Germinal center (tissue), 1 donor: Measurements from ENCODE around the gene MYEOV.

Experiments used
- DNase-seq: peaks from one replicate; pipeline ENCODE4 v3.0.0; 2012; ENCODE audit warnings: mixed read lengths, low spot score

Gene MYEOV

DNA sequence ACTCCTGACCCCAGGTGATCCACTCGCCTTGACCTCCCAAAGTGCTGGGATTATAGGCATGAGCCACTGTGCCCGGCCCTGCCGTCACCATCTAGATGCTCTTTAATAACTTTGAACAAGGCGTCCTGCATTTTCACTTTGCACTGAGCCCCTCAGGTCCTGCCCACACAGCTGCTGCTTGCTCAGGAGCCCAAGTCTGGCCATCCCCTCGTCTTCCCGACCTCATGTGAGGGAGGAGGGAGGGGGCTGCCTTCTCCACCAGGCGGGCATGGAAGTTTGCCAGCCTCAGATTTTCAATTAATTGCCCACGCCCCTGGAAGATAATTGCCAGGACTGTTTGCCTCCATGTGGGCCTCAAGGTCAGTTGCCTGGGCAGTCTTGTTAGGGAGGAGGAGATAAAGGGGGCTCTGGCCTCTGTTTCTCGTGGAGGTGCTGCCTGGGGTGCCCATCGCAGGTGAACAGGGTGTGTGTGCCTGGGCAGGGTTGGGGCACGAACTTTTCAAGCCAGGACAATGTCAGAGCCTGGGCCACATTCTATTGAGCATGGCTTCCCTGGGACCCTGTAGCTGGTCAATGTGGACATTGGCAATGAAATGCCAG lies 27.9 kb upstream of the MYEOV start:
- no peak for DNase-seq

DNA sequence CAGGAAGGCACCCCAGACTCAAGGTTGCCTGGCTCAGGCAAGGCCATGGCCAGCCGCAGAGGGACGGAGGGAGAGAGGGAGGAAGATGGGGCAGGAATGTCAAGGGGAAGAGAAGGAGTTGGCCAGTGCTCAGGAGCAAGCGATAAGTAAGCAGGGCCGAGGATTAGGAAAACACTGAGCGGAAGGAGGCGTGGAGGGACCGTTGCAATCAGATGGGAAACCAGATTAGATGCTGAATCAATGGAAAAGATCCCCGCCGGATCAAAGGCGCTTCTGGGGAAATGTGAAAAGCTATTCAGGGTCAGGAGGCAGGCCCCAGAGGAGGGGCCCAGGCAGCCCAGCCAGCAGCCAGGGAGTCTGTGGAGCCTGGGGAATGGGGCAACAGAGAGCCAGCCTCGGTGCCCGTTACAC lies 26.6 kb upstream of the MYEOV start:
- no peak for DNase-seq

- no peak for DNase-seq
Measured at GRCh38 chr11:69268911-69269310, 25.0 kb upstream of the MYEOV start.

- no peak for DNase-seq
Measured at GRCh38 chr11:69269388-69269787, 24.6 kb upstream of the MYEOV start.

- no peak for DNase-seq
Measured at GRCh38 chr11:69269926-69270697, 23.8 kb upstream of the MYEOV start.

GRCh38 chr11:69270941-69271340 lies 23.0 kb upstream of the MYEOV start:
- no peak for DNase-seq

DNA sequence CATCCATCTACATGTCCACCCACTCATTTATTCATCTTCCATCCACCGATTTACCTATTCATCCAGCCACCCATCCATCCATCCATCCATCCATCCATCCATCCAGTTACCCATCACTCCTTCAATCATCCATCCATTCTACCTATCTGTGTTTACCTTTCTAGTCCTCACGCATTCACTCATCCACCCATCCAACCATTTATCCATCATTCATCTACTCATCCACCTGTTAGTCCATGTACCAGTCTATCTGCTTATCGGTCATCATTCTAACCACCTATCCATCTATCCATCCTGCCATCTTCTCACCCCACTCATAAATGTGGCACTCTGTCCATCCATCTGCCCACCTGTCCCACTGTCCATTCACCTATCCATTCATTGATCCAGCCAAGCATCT lies 21.9 kb upstream of the MYEOV start:
- DNase-seq = no peak

GRCh38 chr11:69272831-69273485 lies 21.0 kb upstream of the MYEOV start:
- no peak for DNase-seq

GRCh38 chr11:69273571-69273970 lies 20.4 kb upstream of the MYEOV start:
- DNase-seq = no peak

DNA sequence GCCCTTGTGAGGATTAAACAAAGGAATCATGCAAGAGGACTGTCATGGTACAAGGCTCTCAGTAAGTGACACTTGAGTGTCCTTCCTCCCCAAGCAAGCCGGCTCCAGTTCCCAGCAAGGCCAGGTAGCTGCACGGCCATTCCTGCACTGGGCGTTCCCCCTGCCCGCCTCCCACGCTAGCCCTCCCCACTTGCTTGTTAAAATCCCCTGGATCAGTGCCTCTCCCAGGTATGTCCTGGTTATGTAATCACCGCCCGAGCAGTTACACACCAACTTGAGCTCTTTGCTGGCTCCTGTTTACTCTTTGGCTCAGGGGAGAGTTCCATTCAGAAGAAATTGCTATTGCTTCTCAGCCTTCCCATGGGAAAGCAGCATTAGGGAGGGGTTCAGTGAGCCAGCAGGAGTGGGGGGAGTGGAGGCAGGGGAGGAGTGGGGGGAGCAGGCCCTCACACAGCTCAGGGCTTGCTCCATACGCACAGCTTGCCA lies 19.4 kb upstream of the MYEOV start:
- no peak for DNase-seq

GRCh38 chr11:69275178-69275577 lies 18.8 kb upstream of the MYEOV start:
- no peak for DNase-seq

DNA sequence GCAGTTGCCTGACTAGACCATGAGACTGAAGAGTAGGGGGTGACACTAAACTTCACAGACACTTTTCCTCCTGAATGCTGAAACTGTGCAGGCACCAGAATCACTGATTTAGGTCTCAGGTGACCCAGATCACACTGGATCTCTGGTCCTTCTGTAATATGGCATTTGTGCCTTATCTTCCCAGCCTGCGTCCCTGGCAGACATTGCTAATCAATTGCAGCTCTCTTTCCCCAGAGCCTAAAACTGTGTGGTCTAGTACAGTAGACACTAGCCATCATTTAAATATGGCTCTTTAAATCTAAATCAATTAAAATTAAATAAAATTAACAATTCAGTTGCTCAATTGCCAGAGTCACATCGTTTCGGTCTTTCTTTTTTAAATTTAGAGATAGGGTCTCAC lies 17.8 kb upstream of the MYEOV start:
- no peak for DNase-seq

DNA sequence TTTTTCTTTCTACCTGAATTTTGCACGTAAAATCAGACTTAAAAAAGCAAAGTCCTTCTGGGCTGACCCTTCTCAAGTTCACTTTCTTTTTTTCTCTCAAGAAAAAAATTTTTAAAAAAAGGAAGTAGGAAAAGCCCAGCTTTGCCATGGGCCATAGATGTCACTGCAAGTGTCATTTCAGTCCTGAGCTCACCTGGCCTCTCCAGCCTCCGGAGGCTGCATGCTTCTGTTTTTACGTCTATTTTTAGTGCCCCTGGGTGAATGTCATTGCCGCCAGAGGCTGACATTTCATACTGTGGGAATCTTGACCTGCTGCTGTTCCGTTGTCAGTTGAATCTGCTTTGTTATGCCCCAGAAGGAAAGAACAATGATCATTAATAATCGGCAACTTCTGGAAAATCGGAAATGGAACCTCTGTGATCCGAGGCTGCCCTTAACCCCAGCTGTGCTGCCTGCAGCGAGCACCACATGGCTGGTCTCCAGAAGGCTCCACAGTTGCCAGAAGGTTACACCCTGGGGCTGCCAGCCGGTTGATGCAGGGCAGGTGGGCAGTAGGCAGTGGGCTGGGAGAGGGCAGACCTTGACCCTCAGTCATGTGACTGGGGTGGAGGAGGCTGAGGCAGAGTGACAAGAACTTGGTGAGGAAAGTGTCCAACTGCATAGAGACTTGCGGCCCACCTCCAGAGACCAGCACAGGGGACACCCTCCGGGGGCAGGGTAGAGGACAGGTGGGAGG lies 16.7 kb upstream of the MYEOV start:
- DNase-seq = no peak

- no peak for DNase-seq
Measured at GRCh38 chr11:69278091-69278867, 15.7 kb upstream of the MYEOV start.

- DNase-seq = no peak
Measured at GRCh38 chr11:69280451-69280850, 13.5 kb upstream of the MYEOV start.

DNA sequence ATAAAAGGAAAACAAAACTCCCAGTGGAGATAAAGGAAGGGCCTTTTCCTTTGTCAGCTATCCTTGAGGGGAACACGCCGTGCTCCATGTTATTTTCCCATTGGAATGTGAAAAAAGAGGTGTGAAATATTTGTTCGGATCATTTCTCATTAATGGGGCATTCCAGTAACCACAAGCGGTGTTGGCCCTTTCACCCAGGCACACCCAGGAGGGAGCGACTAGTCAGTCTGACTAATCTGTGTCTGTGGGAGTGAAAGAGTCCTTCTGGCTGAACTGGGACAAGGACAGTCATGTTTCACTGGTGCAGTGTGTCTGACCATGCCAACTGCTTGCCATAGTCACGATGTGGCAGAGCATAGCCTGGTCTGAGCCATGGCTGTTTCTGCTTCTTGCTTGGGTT lies 13.0 kb upstream of the MYEOV start:
- DNase-seq = no peak

GRCh38 chr11:69283446-69283845 lies 10.5 kb upstream of the MYEOV start:
- no peak for DNase-seq

GRCh38 chr11:69284081-69284511 lies 9.9 kb upstream of the MYEOV start:
- no peak for DNase-seq

GRCh38 chr11:69285091-69285490 lies 8.9 kb upstream of the MYEOV start:
- no peak for DNase-seq

DNA sequence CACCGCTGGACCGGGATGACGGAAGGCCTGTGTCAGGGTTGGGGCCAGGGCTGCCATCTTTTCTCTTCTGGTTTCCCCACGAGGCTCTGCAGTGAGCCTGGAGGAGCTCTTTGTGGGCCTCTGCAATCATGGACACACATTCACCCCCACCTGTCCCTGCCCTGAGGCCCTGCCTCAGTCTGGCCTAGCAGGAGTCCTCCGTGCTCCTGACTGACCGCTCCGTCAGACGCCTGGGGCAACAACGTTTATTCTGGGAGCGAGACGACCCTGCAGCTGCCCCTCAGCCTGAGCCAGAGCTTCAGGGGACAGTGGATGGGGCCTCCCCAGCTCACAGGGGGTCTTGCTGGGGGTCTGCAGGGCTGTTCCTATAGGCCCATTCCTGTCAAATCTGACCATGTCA lies 8.2 kb upstream of the MYEOV start:
- DNase-seq = no peak
